GM19025 (cell line): ENCODE results near the gene TIMELESS.

ENCODE experiments used
- ATAC-seq: cut with Tn5 transposase; IDR thresholded peaks from one replicate; pipeline ENCODE4 v1.9.1; 2021; ENCODE audit warnings: mild to moderate bottlenecking, low read depth, moderate library complexity; ENCODE audit not compliant: unreplicated experiment

TIMELESS gene

DNA sequence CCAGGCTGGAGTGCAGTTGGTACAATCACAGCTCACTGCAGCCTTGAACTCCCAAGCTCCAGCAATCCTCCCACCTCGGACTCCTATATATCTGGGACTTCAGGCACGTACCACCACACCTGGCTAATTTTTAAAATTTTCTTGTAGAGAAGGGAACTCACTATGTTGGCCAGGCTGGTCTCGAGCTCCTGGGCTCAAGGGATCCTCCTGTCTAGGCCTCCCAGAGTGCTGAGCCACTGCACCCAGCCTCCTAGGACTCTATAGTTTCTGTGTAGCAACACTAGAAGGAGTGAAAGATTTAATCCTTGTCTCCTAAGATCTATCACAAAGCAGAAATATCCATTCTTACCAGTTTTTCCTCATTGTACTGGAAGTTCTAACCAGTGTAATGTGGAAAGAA lies 82.3 kb downstream of the TIMELESS start:
- ATAC-seq, result no peak
